ENCODE measurements around the gene CDH24. TPM values are rescaled to one million over a fixed set of nuclear protein-coding genes. Genes with fewer than 3 reads are reported as not detected.

CDH24 gene
- total RNA-seq, 1 experiment from 2014 or later: 17.9 TPM

GRCh38 chr14:23097786-23098185, 40.5 kb upstream of the CDH24 start:
- TF ChIP-seq ZNF281 (CRISPR knock-in tag; IDR thresholded peaks at IDR 0.05): no peak
- TF ChIP-seq GTF2I (CRISPR knock-in tag; conservative IDR thresholded peaks at IDR 0.05): no peak
- no peak for TF ChIP-seq CDX4 (CRISPR knock-in tag; IDR thresholded peaks at IDR 0.05; ENCODE audit: borderline replicate concordance)
- TF ChIP-seq ETV6 (CRISPR knock-in tag; IDR thresholded peaks at IDR 0.05): no peak
- no peak for TF ChIP-seq JAZF1 (CRISPR knock-in tag; IDR thresholded peaks at IDR 0.05)
- no peak for TF ChIP-seq E2F4 (CRISPR knock-in tag; IDR thresholded peaks at IDR 0.05; ENCODE audit: borderline replicate concordance, low read depth)
- TF ChIP-seq FOXP1 (CRISPR knock-in tag; IDR thresholded peaks at IDR 0.05; ENCODE audit: borderline replicate concordance): no peak
- no peak for TF ChIP-seq NFYB (CRISPR knock-in tag; conservative IDR thresholded peaks at IDR 0.05; ENCODE audit: low read depth)
- no peak for TF ChIP-seq NR2C2 (CRISPR knock-in tag; IDR thresholded peaks at IDR 0.05)
- TF ChIP-seq RELA (CRISPR knock-in tag; IDR thresholded peaks at IDR 0.05; ENCODE audit: borderline replicate concordance): no peak
- TF ChIP-seq SOX15 (CRISPR knock-in tag; IDR thresholded peaks at IDR 0.05): no peak
- no peak for TF ChIP-seq KAT7 (CRISPR knock-in tag; IDR thresholded peaks at IDR 0.05; ENCODE audit: borderline replicate concordance)
- peak overlapping the region; percentile 47; the same call in 1 of the 2 replicates for H3K27ac Mint-ChIP-seq
- no peak for ATAC-seq
- H3K27me3 Mint-ChIP-seq (ENCODE audit: low read depth): no peaks in the 10 kb centered on the region; the same call in 1 of the 2 replicates
- CTCF ChIA-PET: interaction anchor here (1.2 to 1.4 kb wide), 3 partner anchors 21 to 29 kb away, joined by 4 to 10 read pairs (median 6); no protein-coding TSS in a partner anchor
- H3K4me1 Mint-ChIP-seq: peaks cover 46% of the 10 kb centered on the region
- no peak overlapping the region; the same call in 1 of the 2 replicates for H3K4me3 Mint-ChIP-seq
- peaks cover 32% of the 10 kb centered on the region for H3K36me3 Mint-ChIP-seq
- POLR2A ChIA-PET: no interaction called here
- no peak for DNase-seq (ENCODE audit: low spot score)
- H3K9me3 Mint-ChIP-seq: no peaks in the 10 kb centered on the region

GRCh38 chr14:23095196-23096108, 38.1 kb upstream of the CDH24 start, which contains the start of gene C14orf119:
C14orf119 (plus strand) TSS chr14:23095505; CDS start chr14:23097659, 2,154 bp downstream.
- H3K9me3 Mint-ChIP-seq: no peaks in the 10 kb centered on the region
- no peaks in the 10 kb centered on the region; the same call in 1 of the 2 replicates for H3K27me3 Mint-ChIP-seq (ENCODE audit: low read depth)
- H3K27ac Mint-ChIP-seq: no peak within 1 kb of the TSS
- ChIA-PET CTCF (interaction anchor here (0.7 to 3.3 kb wide), 37 partner anchors 8 to 525 kb away, joined by 3 to 105 read pairs (median 4); partner anchors contain the start of genes AJUBA, CDH24, CEBPE and CIROP), POLR2A (interaction anchor here (0.7 to 2.7 kb wide), 26 partner anchors 11 to 226 kb away, joined by 3 to 24 read pairs (median 5); partner anchors contain the start of genes BCL2L2, CDH24, PABPN1 and RBM23)
- DNase-seq (ENCODE audit: low spot score): peak; percentile 100
- no peak for TF ChIP-seq KAT7 (CRISPR knock-in tag; IDR thresholded peaks at IDR 0.05; ENCODE audit: borderline replicate concordance)
- no peak for TF ChIP-seq NR1H2 (CRISPR knock-in tag; IDR thresholded peaks at IDR 0.05)
- peak; percentile 79 for TF ChIP-seq SP1 (CRISPR knock-in tag; conservative IDR thresholded peaks at IDR 0.05)
- TF ChIP-seq FOXP1 (CRISPR knock-in tag; IDR thresholded peaks at IDR 0.05; ENCODE audit: borderline replicate concordance): 0 out of 2 replicates have a peak, but pooled peaks have one; percentile 22
- TF ChIP-seq EMX1 (CRISPR knock-in tag; IDR thresholded peaks at IDR 0.05): no peak
- TF ChIP-seq RELA (CRISPR knock-in tag; IDR thresholded peaks at IDR 0.05; ENCODE audit: borderline replicate concordance): no peak
- no peak for TF ChIP-seq JUN (CRISPR knock-in tag; IDR thresholded peaks at IDR 0.05)
- no peak for TF ChIP-seq GRHL2 (CRISPR knock-in tag; IDR thresholded peaks at IDR 0.05; ENCODE audit: insufficient replicate concordance, severe bottlenecking)
- no peak for TF ChIP-seq ZNF138 (CRISPR knock-in tag; conservative IDR thresholded peaks at IDR 0.05)
- peak; percentile 68 for TF ChIP-seq GABPB1 (CRISPR knock-in tag; IDR thresholded peaks at IDR 0.05)
- H3K4me1 Mint-ChIP-seq: peaks cover 37% of the 10 kb centered on the region
- H3K4me3 Mint-ChIP-seq: no peak within 1 kb of the TSS
- peaks cover 45% of the 10 kb centered on the region for H3K36me3 Mint-ChIP-seq
- peak; percentile 91 for ATAC-seq

Measured in WTC11 (cell line).